Measurements from ENCODE around the gene NAIF1. TPM values are rescaled to one million over a fixed set of nuclear protein-coding genes. Genes with fewer than 3 reads are reported as not detected.

Gene NAIF1
- total RNA-seq, 1 donor from 2014 or later: 14.2 TPM

GRCh38 chr9:128055344-128056040 is 11.6 kb downstream of the NAIF1 start:
- Histone ChIP-seq H3K36me3 (ENCODE audit: control insufficient read depth, insufficient read depth, low read length) (no peaks in the 10 kb centered on the region), H3K27me3 (ENCODE audit: control insufficient read depth, insufficient read depth, low read length) (no peaks in the 10 kb centered on the region), H3K4me3 (ENCODE audit: low read depth, low read length) (no peak overlapping the region)
- TF ChIP-seq, protein P1, sequence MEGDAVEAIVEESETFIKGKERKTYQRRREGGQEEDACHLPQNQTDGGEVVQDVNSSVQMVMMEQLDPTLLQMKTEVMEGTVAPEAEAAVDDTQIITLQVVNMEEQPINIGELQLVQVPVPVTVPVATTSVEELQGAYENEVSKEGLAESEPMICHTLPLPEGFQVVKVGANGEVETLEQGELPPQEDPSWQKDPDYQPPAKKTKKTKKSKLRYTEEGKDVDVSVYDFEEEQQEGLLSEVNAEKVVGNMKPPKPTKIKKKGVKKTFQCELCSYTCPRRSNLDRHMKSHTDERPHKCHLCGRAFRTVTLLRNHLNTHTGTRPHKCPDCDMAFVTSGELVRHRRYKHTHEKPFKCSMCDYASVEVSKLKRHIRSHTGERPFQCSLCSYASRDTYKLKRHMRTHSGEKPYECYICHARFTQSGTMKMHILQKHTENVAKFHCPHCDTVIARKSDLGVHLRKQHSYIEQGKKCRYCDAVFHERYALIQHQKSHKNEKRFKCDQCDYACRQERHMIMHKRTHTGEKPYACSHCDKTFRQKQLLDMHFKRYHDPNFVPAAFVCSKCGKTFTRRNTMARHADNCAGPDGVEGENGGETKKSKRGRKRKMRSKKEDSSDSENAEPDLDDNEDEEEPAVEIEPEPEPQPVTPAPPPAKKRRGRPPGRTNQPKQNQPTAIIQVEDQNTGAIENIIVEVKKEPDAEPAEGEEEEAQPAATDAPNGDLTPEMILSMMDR (IDR thresholded peaks at IDR 0.05; ENCODE audit: insufficient read depth, low read length, poor library complexity, severe bottlenecking): no peak
- no peak for DNase-seq (ENCODE audit: low read depth)

DNA sequence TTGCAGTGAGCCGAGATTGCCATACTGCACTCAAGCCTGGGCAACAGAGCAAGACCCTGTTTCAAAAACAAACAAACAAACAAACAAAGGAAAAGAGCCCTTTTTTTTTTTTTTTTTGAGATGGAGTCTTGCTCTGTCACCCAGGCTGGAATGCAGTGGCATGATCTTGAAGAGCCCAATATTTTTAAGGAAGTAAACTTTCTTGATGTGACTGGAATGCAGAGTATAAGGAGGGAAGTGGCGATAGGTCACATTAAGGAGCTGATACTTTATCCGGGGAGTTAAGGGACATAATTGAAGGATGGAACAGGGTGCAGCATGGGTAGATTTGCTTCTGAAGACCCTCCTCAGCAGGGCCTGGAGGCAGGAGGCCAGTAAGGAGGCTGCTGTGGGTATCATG is 13.0 kb downstream of the NAIF1 start:
- TF ChIP-seq, protein P1 (IDR thresholded peaks at IDR 0.05; ENCODE audit: insufficient read depth, low read length, poor library complexity, severe bottlenecking): no peak
- no peak for DNase-seq (ENCODE audit: low read depth)
- Histone ChIP-seq H3K27me3 (ENCODE audit: control insufficient read depth, insufficient read depth, low read length) (no peaks in the 10 kb centered on the region), H3K36me3 (ENCODE audit: control insufficient read depth, insufficient read depth, low read length) (no peaks in the 10 kb centered on the region), H3K4me3 (ENCODE audit: low read depth, low read length) (no peak overlapping the region)

GRCh38 chr9:128053560-128053959 is 13.6 kb downstream of the NAIF1 start:
- Histone ChIP-seq H3K36me3 (ENCODE audit: control insufficient read depth, insufficient read depth, low read length) (no peaks in the 10 kb centered on the region), H3K27me3 (ENCODE audit: control insufficient read depth, insufficient read depth, low read length) (no peaks in the 10 kb centered on the region), H3K4me3 (ENCODE audit: low read depth, low read length) (no peak overlapping the region)
- DNase-seq (ENCODE audit: low read depth): no peak
- TF ChIP-seq, protein P1 (IDR thresholded peaks at IDR 0.05; ENCODE audit: insufficient read depth, low read length, poor library complexity, severe bottlenecking): no peak

- Histone ChIP-seq H3K27me3 (ENCODE audit: control insufficient read depth, insufficient read depth, low read length) (no peaks in the 10 kb centered on the region), H3K36me3 (ENCODE audit: control insufficient read depth, insufficient read depth, low read length) (no peaks in the 10 kb centered on the region), H3K4me3 (ENCODE audit: low read depth, low read length) (no peak overlapping the region)
- no peak for DNase-seq (ENCODE audit: low read depth)
- TF ChIP-seq, protein P1 (IDR thresholded peaks at IDR 0.05; ENCODE audit: insufficient read depth, low read length, poor library complexity, severe bottlenecking): no peak
Observed at GRCh38 chr9:128051932-128052709, 15.0 kb downstream of the NAIF1 start.

GRCh38 chr9:128049843-128050242 is 17.3 kb downstream of the NAIF1 start:
- DNase-seq (ENCODE audit: low read depth): no peak
- H3K4me3 ChIP-seq (ENCODE audit: low read depth, low read length): no peak overlapping the region
- TF ChIP-seq, protein P1 (IDR thresholded peaks at IDR 0.05; ENCODE audit: insufficient read depth, low read length, poor library complexity, severe bottlenecking): no peak
- H3K36me3 ChIP-seq (ENCODE audit: control insufficient read depth, insufficient read depth, low read length): no peaks in the 10 kb centered on the region
- H3K27me3 ChIP-seq (ENCODE audit: control insufficient read depth, insufficient read depth, low read length): no peaks in the 10 kb centered on the region
